OCI-LY7 (cell line): ENCODE results near the gene FFAR4. TPM values are rescaled to one million over a fixed set of nuclear protein-coding genes. Genes with fewer than 3 reads are reported as not detected.
A peak's percentile ranks its signal among the peaks of the same experiment; 100 is the strongest.

Source experiments
- BruUV-seq: library from RNA; stranded (reverse); fragments of 400-500 nt; replicated peaks from 2 replicates; lab custom pipeline; 2021; lab: Mats Ljungman, UMichigan
- CTCF ChIA-PET: fragments of 300-600 bp; sonication (Branson Sonifier 250); formaldehyde crosslinking; loops from one replicate; lab custom pipeline; 2022; ENCODE audit warnings: antibody characterized with exemption; ENCODE audit not compliant: unreplicated experiment; lab: Charles Lee
- POLR2A ChIA-PET: fragments of 300-600 bp; sonication (Branson Sonifier 250); formaldehyde crosslinking; loops from one replicate; lab custom pipeline; 2022; ENCODE audit warnings: antibody characterized with exemption; lab: Charles Lee
- DNase-seq: peaks from one replicate; pipeline ENCODE4 v3.0.0-alpha.2; 2015; ENCODE audit warnings: low spot score
- H2AFZ ChIP-seq: fragments of 200-600 bp; sonication (generic), shearing (Covaris generic); 2 replicates; pipeline ENCODE4 v1.6.1; 2014; ENCODE audit warnings: mild to moderate bottlenecking, antibody characterized with exemption, low read length, moderate library complexity
- H3K27ac ChIP-seq: fragments of 200-600 bp; sonication (generic); 2 replicates; pipeline ENCODE4 v1.5.1; 2014; ENCODE audit warnings: mixed run types, low read depth, mild to moderate bottlenecking, moderate library complexity, low read length, inconsistent platforms; ENCODE audit not compliant: poor library complexity, severe bottlenecking
- H3K36me3 ChIP-seq: fragments of 200-600 bp; sonication (generic); 2 replicates; pipeline ENCODE4 v1.6.1; 2014; ENCODE audit warnings: mild to moderate bottlenecking, antibody characterized with exemption, low read length, moderate library complexity, mixed read lengths; ENCODE audit not compliant: insufficient read depth
- H3K4me1 ChIP-seq: fragments of 200-600 bp; sonication (generic); 2 replicates; pipeline ENCODE4 v1.5.1; 2014; ENCODE audit warnings: mild to moderate bottlenecking, low read length; ENCODE audit not compliant: insufficient read depth, poor library complexity, severe bottlenecking
- H3K4me2 ChIP-seq: fragments of 200-600 bp; sonication (generic); 2 replicates; pipeline ENCODE4 v1.6.1; 2014; ENCODE audit warnings: mild to moderate bottlenecking, low read length
- H3K4me3 ChIP-seq: fragments of 200-600 bp; sonication (generic); 2 replicates; pipeline ENCODE4 v1.5.1; 2014; ENCODE audit warnings: mild to moderate bottlenecking, low read depth, low read length; ENCODE audit not compliant: poor library complexity, severe bottlenecking
- H3K79me2 ChIP-seq: fragments of 200-600 bp; sonication (generic); 2 replicates; pipeline ENCODE4 v1.6.1; 2016; ENCODE audit warnings: low read depth, mild to moderate bottlenecking, low read length, moderate library complexity, mixed read lengths; ENCODE audit not compliant: insufficient read depth
- H3K9me2 ChIP-seq: fragments of 200-600 bp; sonication (generic); 2 replicates; pipeline ENCODE4 v1.6.1; 2016; ENCODE audit warnings: mild to moderate bottlenecking, low read length, mixed read lengths; ENCODE audit not compliant: insufficient read depth
- H3K9me3 ChIP-seq: fragments of 200-600 bp; sonication (generic); 2 replicates; pipeline ENCODE4 v1.6.1; 2014; ENCODE audit warnings: mild to moderate bottlenecking, mixed run types, low read length, mixed read lengths
- H4K20me1 ChIP-seq: fragments of 200-600 bp; sonication (generic); 2 replicates; pipeline ENCODE4 v1.6.1; 2014; ENCODE audit warnings: mild to moderate bottlenecking, antibody characterized with exemption, low read length, moderate library complexity, mixed read lengths; ENCODE audit not compliant: insufficient read depth
- CTCF ChIP-seq: fragments of 200-600 bp; sonication (generic); conservative IDR thresholded peaks from 2 replicates; pipeline ENCODE4 v1.5.1; 2014; ENCODE audit warnings: mild to moderate bottlenecking, antibody characterized with exemption, low read length, moderate library complexity, mixed read lengths
- EZH2phosphoT487 ChIP-seq: fragments of 200-600 bp; sonication (generic); IDR thresholded peaks from 2 replicates; pipeline ENCODE4 v1.6.1; 2018; ENCODE audit warnings: low read depth, borderline replicate concordance, mild to moderate bottlenecking, mixed run types, antibody characterized with exemption, low read length, moderate library complexity, mixed read lengths
- intact Hi-C: fragments of 100-400 bp; cut with micrococcal nuclease; formaldehyde crosslinking; loops from one replicate; pipeline ENCODE4 v1.10.0; 2022; ENCODE audit not compliant: unreplicated experiment
- total RNA-seq, 2 experiments: library from RNA; depleted of rRNA in 1 of 2; stranded (reverse); fragments of >200 nt in 1 of 2; shearing (Covaris generic) in 1 of 2; gene quantifications; 2 replicates each; pipeline ENCODE4 v1.2.3, GENCODE V29; 2014 to 2022

FFAR4 gene
- total RNA-seq, 2 experiments from 2014 or later: not detected

GRCh38 chr10:93620925-93621324 lies 54.5 kb downstream of the FFAR4 start:
- no TSS peak for BruUV-seq
- CTCF ChIA-PET: no interaction called here
- Histone ChIP-seq H3K9me3 (no peaks in the 10 kb centered on the region), H3K27ac (peak overlapping the region; percentile 96), H3K4me2 (peak overlapping the region; percentile 75), H3K4me1 (peaks cover 100% of the 10 kb centered on the region), H3K4me3 (peak overlapping the region; percentile 5), H2AFZ (peak overlapping the region; percentile 33; the same call in 1 of the 2 replicates), H3K9me2 (no peaks in the 10 kb centered on the region), H3K79me2 (no peaks in the 10 kb centered on the region), H3K36me3 (no peaks in the 10 kb centered on the region), H4K20me1 (no peaks in the 10 kb centered on the region)
- TF ChIP-seq CTCF: no peak
- no peak for TF ChIP-seq EZH2phosphoT487
- DNase-seq: no peak
- POLR2A ChIA-PET: interaction anchor here (0.5 to 0.6 kb wide), 2 partner anchors 9 to 73 kb away, joined by 3 to 5 read pairs; no protein-coding TSS in a partner anchor
- intact Hi-C loops: loop anchor here (5.0 kb wide), 2 partner anchors 56 to 124 kb away; partner anchors contain the start of gene CEP55

DNA sequence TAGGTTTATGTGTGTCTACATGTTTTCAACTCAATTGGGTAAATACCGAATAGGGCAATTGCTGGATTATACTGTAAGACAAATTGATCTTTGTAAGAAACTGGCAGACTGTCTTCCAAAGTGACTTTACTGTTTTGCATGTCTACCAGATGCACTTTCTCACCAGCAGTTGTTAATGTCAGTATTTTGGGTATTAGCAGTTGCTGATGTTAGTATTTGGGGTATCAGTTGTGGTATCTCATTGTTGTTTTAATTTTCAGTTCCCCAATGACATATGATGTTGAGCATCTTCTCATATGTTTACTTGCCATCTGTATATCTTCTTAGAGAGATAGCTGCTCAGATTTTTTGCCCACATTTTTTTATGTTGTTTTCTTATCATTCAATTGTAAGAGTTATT lies 56.5 kb downstream of the FFAR4 start:
- ChIA-PET CTCF (no interaction called here), POLR2A (interaction anchor here (0.6 to 1.4 kb wide), 3 partner anchors 23 to 68 kb away, joined by 3 to 4 read pairs (median 3); no protein-coding TSS in a partner anchor)
- Histone ChIP-seq H3K9me2 (no peaks in the 10 kb centered on the region), H3K9me3 (no peaks in the 10 kb centered on the region), H3K4me1 (peaks cover 88% of the 10 kb centered on the region), H3K27ac (peak overlapping the region; percentile 96), H3K4me3 (peak overlapping the region; percentile 44), H3K79me2 (no peaks in the 10 kb centered on the region), H3K36me3 (no peaks in the 10 kb centered on the region), H3K4me2 (peak overlapping the region; percentile 75), H2AFZ (no peak overlapping the region; the same call in 1 of the 2 replicates), H4K20me1 (no peaks in the 10 kb centered on the region)
- DNase-seq: peak; percentile 67
- TF ChIP-seq CTCF (no peak), EZH2phosphoT487 (no peak)
- BruUV-seq: no TSS peak
- intact Hi-C loops: loop anchor here (5.0 kb wide), 2 partner anchors 54 to 126 kb away; partner anchors contain the start of gene CEP55

DNA sequence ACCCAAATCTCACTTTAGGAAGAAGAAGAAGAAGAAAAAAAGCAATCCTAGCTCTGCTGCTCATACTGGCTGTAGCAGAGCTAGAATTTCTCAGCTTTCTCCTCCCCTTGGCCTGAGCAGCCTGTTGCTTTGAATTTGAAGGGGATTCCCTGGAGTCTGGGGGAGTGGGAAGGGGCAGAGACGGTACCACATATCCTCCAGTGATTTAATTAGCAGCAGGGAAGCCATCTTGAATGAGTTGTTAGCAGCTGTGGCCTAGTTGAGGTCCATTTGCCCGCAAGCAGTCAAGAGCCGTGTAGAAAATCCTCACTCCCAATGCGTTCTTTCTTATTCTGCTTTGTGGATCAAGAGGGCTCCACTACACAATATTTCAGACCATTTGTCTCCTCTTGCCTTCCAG lies 62.4 kb downstream of the FFAR4 start:
- no peak overlapping the region for H3K4me3 ChIP-seq
- H3K27ac ChIP-seq: no peak overlapping the region
- H3K79me2 ChIP-seq: no peaks in the 10 kb centered on the region
- no peaks in the 10 kb centered on the region for H3K9me2 ChIP-seq
- TF ChIP-seq CTCF (no peak), EZH2phosphoT487 (no peak)
- H3K36me3 ChIP-seq: no peaks in the 10 kb centered on the region
- H3K9me3 ChIP-seq: no peaks in the 10 kb centered on the region
- no peaks in the 10 kb centered on the region for H4K20me1 ChIP-seq
- BruUV-seq: no TSS peak
- ChIA-PET POLR2A (interaction anchor here (0.6 kb wide), 1 partner anchor 117 kb away, joined by 4 read pairs; no protein-coding TSS in a partner anchor), CTCF (no interaction called here)
- H3K4me1 ChIP-seq: peaks cover 49% of the 10 kb centered on the region
- no peak overlapping the region for H3K4me2 ChIP-seq
- H2AFZ ChIP-seq: peak overlapping the region; percentile 30; the same call in 1 of the 2 replicates
- no peak for DNase-seq
- intact Hi-C loops: no loop called here
